NK-92 (cell line): ENCODE measurements around the gene RASGRF1.
"Not testable (repeated sequence)": the region's sequence is repeated elsewhere in the genome, so short reads cannot be mapped to it uniquely, and the experiment has no call there.

Experiments used
- DNase-seq: peaks from one replicate; lab custom pipeline; 2025; ENCODE audit not compliant: unreplicated experiment; lab: John Stamatoyannopoulos, UW

Gene RASGRF1

DNA sequence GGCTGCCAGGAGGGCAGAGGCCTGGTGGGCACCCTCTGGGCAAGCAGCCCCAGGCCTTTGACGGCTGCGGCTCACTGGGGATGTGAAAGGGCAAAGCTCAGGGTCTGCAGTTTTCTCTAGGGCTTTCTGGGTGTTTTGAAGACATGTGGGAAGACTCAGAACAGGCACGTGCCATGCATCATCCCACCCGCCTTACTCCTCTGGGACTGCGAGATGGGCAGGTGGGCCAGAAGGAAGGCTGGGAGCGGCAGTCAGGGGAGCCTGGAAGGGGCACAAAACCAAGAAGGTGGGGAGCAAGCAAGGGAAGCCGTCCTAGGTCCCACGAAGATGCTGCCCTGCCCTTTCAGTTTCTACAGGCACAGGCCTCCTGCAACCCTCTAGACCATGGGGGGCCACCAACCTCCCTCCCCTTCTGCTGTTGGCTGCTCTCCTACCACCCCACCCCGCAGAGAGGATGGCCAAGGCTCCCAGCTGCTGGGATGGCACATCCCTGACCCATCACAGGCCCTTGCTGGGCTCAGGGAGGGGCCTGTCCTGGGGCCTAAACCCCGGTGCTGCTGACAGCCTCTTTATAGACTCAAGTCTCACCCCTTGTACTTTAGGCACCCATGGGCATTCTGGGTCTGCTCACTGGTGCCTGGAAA, 73.9 kb downstream of the RASGRF1 start:
- no peak for DNase-seq

GRCh38 chr15:79015416-79015815, 75.2 kb downstream of the RASGRF1 start:
- no peak for DNase-seq

- no peak for DNase-seq
Measured at GRCh38 chr15:79010278-79010677, 80.3 kb downstream of the RASGRF1 start.

DNA sequence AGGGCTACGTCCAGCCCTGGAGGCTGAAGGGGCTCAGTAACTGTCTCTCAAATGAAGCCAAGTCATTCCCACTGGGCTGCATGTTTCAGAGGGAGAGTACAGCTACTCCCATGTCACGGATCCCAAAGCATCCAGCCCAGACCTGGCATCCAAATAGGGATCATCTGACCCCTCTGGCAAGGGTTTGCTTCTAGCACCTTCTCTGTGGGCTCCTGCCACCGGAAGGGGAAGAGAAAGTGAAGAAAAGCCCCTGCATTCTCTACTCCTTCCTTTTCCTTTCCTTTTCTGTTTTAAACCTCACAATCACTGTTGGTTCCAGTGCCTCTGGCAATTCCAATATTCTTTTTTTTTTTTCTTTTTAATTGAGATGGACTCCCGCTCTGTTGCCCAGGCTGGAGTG, 81.2 kb downstream of the RASGRF1 start:
- no peak for DNase-seq

GRCh38 chr15:79008659-79009058, 81.9 kb downstream of the RASGRF1 start:
- no peak for DNase-seq

- no peak for DNase-seq
Measured at GRCh38 chr15:79007066-79007465, 83.5 kb downstream of the RASGRF1 start.

GRCh38 chr15:79006071-79006470, 84.5 kb downstream of the RASGRF1 start:
- no peak for DNase-seq

- no peak for DNase-seq
Measured at GRCh38 chr15:79004336-79004735, 86.2 kb downstream of the RASGRF1 start.

DNA sequence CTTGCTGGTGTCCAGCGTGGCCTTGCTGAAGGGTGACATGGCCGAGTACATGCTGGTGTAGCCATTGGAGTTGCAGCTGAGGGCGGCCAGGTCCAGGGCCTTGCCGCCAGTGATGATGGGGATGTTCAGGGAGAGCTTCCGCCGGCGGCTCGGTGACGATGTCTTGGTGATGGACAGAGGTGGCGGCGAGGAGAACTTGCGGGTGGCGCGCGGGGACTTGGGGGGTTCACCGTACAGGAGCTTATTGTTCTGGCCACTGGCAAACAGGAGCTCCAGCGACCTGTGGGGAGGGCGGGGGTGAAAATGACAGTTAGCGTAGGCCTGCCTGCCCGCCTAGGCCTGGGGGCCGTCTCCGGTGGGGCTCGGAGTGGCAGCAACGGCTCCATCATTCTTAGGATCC, 86.7 kb downstream of the RASGRF1 start:
- no peak for DNase-seq

GRCh38 chr15:79003301-79003700, 87.3 kb downstream of the RASGRF1 start:
- no peak for DNase-seq

DNA sequence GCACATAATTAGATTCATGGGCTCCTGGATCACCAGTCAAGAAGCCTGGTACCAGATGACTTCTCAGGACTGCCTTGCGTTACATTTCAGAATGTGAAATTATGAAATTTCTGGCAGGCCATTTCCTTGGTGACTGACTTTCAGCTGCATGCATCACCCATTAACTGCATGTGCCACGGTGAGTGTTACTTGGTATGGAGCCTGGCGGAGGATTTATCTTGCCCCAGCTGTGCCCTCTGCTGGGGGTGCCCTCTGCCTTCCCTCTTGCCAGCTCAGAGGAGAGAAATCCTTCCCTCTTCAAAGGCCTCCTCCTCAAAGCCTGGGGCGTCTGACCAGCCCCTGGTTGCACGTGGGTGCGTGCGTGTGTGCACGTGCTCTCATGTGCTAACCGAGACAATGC, 88.0 kb downstream of the RASGRF1 start:
- DNase-seq = no peak

GRCh38 chr15:78999636-79000035, 90.9 kb downstream of the RASGRF1 start:
- no peak for DNase-seq

DNA sequence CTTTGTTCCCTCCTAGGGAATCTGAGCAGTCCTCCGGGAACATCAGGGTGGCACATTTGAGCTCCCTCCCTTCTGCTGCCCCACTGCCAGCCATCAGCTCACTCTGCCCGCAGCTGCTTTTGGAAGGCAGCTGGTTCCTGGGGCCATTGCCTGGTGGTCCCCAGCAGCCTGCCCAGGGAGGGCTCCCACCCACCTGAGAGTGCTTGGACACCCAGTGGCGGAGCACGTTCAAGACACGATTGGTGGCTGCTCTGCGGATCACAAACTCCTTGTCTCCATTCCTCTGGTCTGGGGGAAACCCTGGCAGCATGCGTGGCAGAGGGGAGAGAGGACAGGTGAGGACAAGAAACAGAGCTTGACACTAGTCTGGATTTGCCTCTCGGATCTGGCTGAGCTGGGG, 92.1 kb downstream of the RASGRF1 start:
- DNase-seq = no peak

- no peak for DNase-seq
Measured at GRCh38 chr15:78997981-78998499, 92.5 kb downstream of the RASGRF1 start.

DNA sequence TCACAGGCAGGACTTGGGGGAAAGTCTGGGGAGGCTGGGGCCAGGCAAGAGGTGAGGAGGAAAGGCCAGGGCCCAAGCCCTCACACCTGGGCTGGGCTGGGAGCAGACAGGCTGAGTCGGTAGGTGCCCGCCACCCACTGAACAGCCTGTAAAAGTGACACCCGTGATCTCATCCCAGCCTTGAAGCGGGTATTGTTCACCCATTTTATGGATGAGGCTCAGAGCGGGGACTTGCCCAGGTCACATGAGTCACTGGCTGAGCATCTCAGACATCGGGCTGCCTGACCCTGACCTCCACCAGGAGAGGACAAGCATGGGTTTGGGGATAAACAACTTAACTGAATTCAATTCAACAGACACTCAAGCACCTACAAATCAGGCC, 93.7 kb downstream of the RASGRF1 start:
- DNase-seq = no peak

DNA sequence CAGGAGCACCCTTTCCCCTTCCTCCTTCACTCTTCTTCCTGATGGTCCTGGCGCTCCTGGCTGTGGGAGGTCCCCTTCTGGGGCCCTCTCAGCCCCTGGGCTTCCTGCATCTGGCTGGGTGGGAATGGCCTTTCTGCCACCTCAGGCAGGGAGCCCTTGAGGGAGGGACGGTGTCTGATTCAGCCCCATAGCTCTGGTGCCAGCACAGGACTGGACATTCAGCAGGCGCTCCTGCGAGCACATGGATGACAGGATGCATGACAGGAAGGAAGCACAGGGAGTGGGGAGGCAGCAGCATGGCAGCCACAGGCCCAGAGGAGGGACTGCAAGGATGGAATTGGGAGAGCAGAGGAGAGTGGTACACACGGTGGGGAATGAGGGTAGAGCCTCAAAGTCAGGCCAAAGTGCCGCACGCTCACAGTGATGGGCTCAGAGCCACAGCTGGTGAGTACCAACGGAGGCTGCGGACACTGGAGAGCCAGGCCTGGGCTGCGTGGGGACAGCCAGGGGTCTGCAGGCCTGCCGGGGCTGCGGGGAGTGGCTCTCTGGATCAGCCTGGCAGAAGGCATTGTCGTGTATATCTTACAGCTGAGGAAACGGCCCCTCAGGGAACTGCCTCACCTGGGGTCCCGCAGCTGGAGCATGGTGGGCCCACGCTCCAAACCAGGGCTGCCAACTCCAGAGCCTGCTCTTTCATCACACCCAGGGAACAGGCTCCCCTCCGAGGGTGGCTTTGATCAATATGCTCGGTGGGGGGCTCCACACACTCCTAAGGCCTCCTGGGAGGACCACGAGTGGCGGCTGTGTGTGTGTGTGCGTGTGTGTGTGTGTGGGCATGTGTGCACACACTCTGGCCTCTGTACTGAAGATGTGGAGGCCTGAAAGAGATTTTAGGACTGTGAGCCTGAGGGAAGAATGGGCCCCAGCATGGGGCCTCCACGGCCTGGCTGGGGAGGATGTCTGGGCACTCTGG, 94.4 kb downstream of the RASGRF1 start:
- DNase-seq = no peak

GRCh38 chr15:78995161-78995560, 95.4 kb downstream of the RASGRF1 start:
- not testable (repeated sequence) for DNase-seq

DNA sequence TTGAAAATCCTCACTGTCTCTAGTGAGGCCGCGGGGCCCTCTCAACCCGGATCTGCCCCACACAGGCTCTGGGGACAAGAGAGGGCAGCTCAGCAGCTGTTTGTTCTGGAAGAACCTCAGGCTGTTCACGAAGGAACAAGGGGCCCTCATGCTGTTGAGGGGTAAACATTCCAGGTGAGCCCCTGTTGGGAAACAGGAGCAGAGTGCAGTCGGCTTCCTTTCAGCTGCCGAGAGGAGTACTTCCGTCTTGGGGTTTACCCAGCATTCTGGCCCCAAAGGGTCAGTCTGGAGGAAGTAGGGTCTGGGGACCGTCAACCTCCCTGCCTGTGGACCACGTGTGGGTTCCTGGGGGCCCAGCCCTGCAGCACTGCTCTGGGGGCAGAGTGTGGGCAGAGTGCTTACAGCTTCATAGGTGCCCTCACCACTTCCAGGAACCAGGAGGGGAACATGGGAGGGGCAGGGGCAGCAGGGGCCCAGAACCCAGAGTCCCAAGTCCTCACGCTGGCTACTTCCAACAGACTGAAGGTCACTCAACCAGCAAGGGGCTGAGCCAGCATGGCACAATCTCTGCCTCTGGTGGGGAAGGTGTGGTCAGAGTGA, 96.5 kb downstream of the RASGRF1 start:
- no peak for DNase-seq

- no peak for DNase-seq
Measured at GRCh38 chr15:78993257-78993930, 97.2 kb downstream of the RASGRF1 start.

- DNase-seq = no peak
Measured at GRCh38 chr15:78992416-78993256, 97.9 kb downstream of the RASGRF1 start.
